ENCODE results near the gene FRMPD4. TPM values are rescaled to one million over a fixed set of nuclear protein-coding genes. Genes with fewer than 3 reads are reported as not detected.

The FRMPD4 gene
- total RNA-seq, 4 donors from 2014 or later = 0.17 to 0.83 (median 0.46) TPM

DNA sequence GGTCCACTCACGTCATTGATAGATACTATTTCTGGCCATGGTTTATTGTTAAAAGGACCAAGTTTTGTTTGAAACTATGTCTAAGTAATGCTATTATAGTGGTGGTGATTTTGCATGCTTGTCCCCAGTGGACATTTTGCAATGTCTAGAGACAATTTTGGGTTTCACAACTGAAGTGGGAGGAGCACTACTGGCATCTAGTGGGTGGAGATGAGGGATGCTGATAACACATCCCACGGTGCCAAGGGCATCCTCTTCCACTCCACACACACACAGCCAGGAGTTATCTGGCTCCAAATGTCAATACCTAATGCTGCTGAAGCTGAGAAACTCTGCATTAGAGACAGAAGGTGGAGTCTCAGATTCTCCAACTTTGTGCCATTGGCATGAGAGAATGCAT, 131.2 kb downstream of the FRMPD4 start:
- no peak overlapping the region for H3K4me3 ChIP-seq
- H3K9me3 ChIP-seq = no peaks in the 10 kb centered on the region
- no peak overlapping the region for H3K27ac ChIP-seq (replicated peaks in 1 of 4)
- 48% methylated on average over 2 of the region's 2 CpGs for WGBS
- H3K4me1 ChIP-seq = no peaks in the 10 kb centered on the region
- H3K27me3 ChIP-seq = no peaks in the 10 kb centered on the region
- no peak for DNase-seq (ENCODE audit: extremely low spot score)
- TF ChIP-seq, protein P1, sequence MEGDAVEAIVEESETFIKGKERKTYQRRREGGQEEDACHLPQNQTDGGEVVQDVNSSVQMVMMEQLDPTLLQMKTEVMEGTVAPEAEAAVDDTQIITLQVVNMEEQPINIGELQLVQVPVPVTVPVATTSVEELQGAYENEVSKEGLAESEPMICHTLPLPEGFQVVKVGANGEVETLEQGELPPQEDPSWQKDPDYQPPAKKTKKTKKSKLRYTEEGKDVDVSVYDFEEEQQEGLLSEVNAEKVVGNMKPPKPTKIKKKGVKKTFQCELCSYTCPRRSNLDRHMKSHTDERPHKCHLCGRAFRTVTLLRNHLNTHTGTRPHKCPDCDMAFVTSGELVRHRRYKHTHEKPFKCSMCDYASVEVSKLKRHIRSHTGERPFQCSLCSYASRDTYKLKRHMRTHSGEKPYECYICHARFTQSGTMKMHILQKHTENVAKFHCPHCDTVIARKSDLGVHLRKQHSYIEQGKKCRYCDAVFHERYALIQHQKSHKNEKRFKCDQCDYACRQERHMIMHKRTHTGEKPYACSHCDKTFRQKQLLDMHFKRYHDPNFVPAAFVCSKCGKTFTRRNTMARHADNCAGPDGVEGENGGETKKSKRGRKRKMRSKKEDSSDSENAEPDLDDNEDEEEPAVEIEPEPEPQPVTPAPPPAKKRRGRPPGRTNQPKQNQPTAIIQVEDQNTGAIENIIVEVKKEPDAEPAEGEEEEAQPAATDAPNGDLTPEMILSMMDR (IDR thresholded peaks at IDR 0.05) = no peak
- TF ChIP-seq POLR2A (IDR thresholded peaks at IDR 0.05; ENCODE audit: low read depth) (no peak), EP300 (IDR thresholded peaks at IDR 0.05) (no peak), POLR2AphosphoS5 (IDR thresholded peaks at IDR 0.05) (no peak)
- intact Hi-C loops (cut with DNase I) = no loop called here
- no peaks in the 10 kb centered on the region for H3K36me3 ChIP-seq

DNA sequence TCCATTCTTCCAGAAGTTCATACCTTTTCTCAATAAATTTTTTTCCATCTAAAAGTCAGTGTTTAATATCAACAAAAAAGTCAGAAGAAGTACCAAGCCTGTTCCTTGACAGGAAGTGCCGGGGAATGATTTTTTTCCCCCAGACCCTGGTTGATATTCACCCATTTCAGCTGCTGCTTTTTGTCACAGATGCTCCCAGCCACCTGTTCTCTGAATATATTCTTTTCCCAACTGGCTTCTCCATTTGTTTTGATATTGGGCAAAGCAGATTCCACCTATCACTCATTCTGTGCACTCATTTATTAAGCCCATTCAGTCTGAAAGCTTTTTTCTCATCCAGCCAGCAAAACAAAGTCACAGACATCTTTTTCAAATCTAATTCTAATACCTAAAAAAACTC, 139.9 kb downstream of the FRMPD4 start:
- Histone ChIP-seq H3K27ac (replicated peaks in 1 of 4) (no peak overlapping the region), H3K4me1 (no peaks in the 10 kb centered on the region), H3K36me3 (no peaks in the 10 kb centered on the region), H3K27me3 (no peaks in the 10 kb centered on the region), H3K4me3 (no peak overlapping the region), H3K9me3 (no peaks in the 10 kb centered on the region)
- TF ChIP-seq POLR2A (IDR thresholded peaks at IDR 0.05; ENCODE audit: low read depth) (no peak), POLR2AphosphoS5 (IDR thresholded peaks at IDR 0.05) (no peak), EP300 (IDR thresholded peaks at IDR 0.05) (no peak)
- TF ChIP-seq, protein P1 (IDR thresholded peaks at IDR 0.05) = no peak
- intact Hi-C loops (cut with DNase I) = no loop called here
- no peak for DNase-seq (ENCODE audit: extremely low spot score)
- 84% methylated on average over 1 of the region's 1 CpG for WGBS

DNA sequence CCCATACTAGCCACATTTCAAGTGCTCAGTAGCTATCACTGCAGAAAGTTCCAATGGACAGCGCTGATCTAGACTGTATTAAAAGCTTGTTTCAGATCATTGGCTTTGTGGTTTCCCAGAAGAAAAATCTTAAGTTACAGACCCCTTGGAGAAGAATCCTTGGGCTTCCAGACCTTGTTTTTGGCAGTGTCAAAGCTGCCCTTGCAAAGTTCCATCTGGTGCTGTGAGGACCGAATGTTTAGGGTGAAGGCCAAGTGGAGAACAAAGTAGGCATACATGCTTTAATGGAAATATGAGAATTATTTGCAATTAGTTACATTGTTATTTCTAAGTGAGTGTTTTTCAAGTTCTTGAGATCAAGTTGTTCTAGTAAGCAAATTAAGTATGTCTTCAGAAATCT, 144.7 kb downstream of the FRMPD4 start:
- 75% methylated on average over 2 of the region's 2 CpGs for WGBS
- Histone ChIP-seq H3K27me3 (no peaks in the 10 kb centered on the region), H3K27ac (replicated peaks in 1 of 4) (no peak overlapping the region), H3K9me3 (no peaks in the 10 kb centered on the region), H3K36me3 (no peaks in the 10 kb centered on the region), H3K4me3 (no peak overlapping the region), H3K4me1 (no peaks in the 10 kb centered on the region)
- TF ChIP-seq POLR2A (IDR thresholded peaks at IDR 0.05; ENCODE audit: low read depth) = no peak
- no peak for TF ChIP-seq POLR2AphosphoS5 (IDR thresholded peaks at IDR 0.05)
- TF ChIP-seq, protein P1 (IDR thresholded peaks at IDR 0.05) = no peak
- TF ChIP-seq EP300 (IDR thresholded peaks at IDR 0.05) = no peak
- no peak for DNase-seq (ENCODE audit: extremely low spot score)
- intact Hi-C loops (cut with DNase I) = no loop called here

DNA sequence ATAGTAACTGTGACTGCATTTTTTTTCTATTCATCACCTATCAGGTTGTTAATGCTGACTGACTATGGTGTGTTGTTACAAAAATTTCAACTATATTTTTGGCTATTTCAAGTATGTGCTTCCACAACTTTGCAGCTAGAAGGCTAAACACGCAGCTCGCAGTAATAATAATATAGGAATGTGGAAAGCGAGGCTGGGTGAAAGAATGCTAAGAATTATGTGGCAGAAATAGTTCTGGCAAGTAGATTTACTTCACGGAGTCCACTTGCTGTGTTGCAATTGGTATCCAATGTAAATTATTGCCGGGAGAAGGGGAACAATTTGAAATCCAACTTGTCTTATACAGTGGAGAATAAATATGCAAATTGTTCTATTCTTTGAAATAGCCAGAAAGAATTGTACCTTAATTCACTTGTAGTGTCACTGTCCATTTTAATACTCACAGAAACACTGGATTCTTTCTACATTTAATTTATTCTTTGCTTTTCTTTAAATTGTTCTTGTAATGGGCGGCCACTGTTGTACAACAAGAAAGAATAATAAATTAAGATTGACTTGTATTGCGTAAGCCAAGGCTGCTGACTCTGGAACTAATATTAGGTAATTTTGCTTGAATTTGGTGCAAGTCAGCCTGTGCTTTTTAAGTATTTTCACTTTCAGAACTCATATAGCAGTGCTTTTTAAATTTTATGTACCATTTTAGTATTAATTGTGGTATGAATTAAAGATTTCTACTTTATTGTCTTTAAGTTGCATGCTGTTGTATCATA, 154.9 kb downstream of the FRMPD4 start:
- intact Hi-C loops (cut with DNase I) = no loop called here
- H3K4me1 ChIP-seq = no peaks in the 10 kb centered on the region
- H3K27me3 ChIP-seq = no peaks in the 10 kb centered on the region
- H3K36me3 ChIP-seq = no peaks in the 10 kb centered on the region
- DNase-seq (ENCODE audit: extremely low spot score) = no peak
- TF ChIP-seq, protein P1 (IDR thresholded peaks at IDR 0.05) = no peak
- TF ChIP-seq POLR2AphosphoS5 (IDR thresholded peaks at IDR 0.05) (no peak), EP300 (IDR thresholded peaks at IDR 0.05) (no peak), POLR2A (IDR thresholded peaks at IDR 0.05; ENCODE audit: low read depth) (no peak)
- WGBS = 71% methylated on average over 7 of the region's 7 CpGs
- no peaks in the 10 kb centered on the region for H3K9me3 ChIP-seq
- no peak overlapping the region for H3K4me3 ChIP-seq
- no peak overlapping the region for H3K27ac ChIP-seq (replicated peaks in 1 of 4)

DNA sequence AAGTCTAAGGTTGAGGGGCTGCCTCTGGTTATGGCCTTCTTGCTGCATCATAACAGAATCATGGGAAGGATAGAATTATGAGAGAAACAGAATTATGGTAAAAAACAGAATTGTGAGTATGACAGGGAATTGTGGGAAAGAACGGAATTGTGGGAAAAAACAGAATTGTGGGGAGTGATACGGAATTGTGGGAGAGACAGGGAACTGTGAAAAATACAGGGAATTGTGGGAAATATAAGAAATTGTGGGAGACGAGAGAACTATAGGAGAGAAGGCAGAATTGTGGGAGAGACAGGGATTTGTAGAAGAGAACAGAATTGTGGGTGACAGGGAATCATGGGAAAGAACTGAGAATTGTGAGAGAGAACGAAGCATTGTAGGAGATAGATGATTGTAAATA, 159.1 kb downstream of the FRMPD4 start:
- intact Hi-C loops (cut with DNase I) = no loop called here
- H3K27me3 ChIP-seq = no peaks in the 10 kb centered on the region
- DNase-seq (ENCODE audit: extremely low spot score) = no peak
- WGBS = 80% methylated on average over 4 of the region's 4 CpGs
- H3K4me3 ChIP-seq = no peak overlapping the region
- H3K36me3 ChIP-seq = no peaks in the 10 kb centered on the region
- H3K27ac ChIP-seq (replicated peaks in 1 of 4) = no peak overlapping the region
- no peaks in the 10 kb centered on the region for H3K4me1 ChIP-seq
- TF ChIP-seq EP300 (IDR thresholded peaks at IDR 0.05) (no peak), POLR2A (IDR thresholded peaks at IDR 0.05; ENCODE audit: low read depth) (no peak), POLR2AphosphoS5 (IDR thresholded peaks at IDR 0.05) (no peak)
- TF ChIP-seq, protein P1 (IDR thresholded peaks at IDR 0.05) = no peak
- no peaks in the 10 kb centered on the region for H3K9me3 ChIP-seq
